Tibial nerve (tissue), 4 donors: ENCODE data around the gene BPIFB6. TPM values are rescaled to one million over a fixed set of nuclear protein-coding genes. Genes with fewer than 3 reads are reported as not detected.

ENCODE experiments used
- DNase-seq, 2 donors: peaks; one replicate each; pipeline ENCODE4 v3.0.0-alpha.2; 2019; ENCODE audit warnings: low spot score in 2 of 2
- H3K27ac ChIP-seq, 4 donors: fragments of 200-600 bp; sonication (generic) in 3 of 4; one replicate each; pipeline ENCODE4 v1.5.1; 2017 to 2019; ENCODE audit warnings: mild to moderate bottlenecking in 1 of 4
- H3K27me3 ChIP-seq, 2 donors: fragments of 200-600 bp; sonication (generic) in 1 of 2; one replicate each; pipeline versions ENCODE4 v1.5.1 to v1.6.0; 2017 to 2019
- H3K36me3 ChIP-seq, 3 donors: fragments of 200-600 bp; sonication (generic); one replicate each; pipeline ENCODE4 v1.5.1; 2018 to 2019
- H3K4me1 ChIP-seq, 4 donors: fragments of 200-600 bp; sonication (generic) in 3 of 4; one replicate each; pipeline ENCODE4 v1.5.1; 2017 to 2019
- H3K4me3 ChIP-seq, 4 donors: fragments of 200-600 bp; sonication (generic) in 3 of 4; one replicate each; pipeline ENCODE4 v1.5.1; 2017 to 2019; ENCODE audit warnings: mild to moderate bottlenecking in 1 of 4, moderate library complexity in 1 of 4
- H3K9me3 ChIP-seq, 4 donors: fragments of 200-600 bp; sonication (generic) in 3 of 4; one replicate each; pipeline ENCODE4 v1.5.1; 2017 to 2019
- EP300 ChIP-seq, 2 donors: sonication (generic); formaldehyde crosslinking; IDR thresholded peaks; one replicate each; pipeline ENCODE4 v1.6.1; 2017; ENCODE audit warnings: antibody characterized with exemption in 2 of 2, mild to moderate bottlenecking in 1 of 2
- POLR2A ChIP-seq, 2 donors: fragments of 450-650 bp; IDR thresholded peaks; one replicate each; pipeline ENCODE4 v1.6.1; 2017; ENCODE audit warnings: antibody characterized with exemption in 2 of 2, mild to moderate bottlenecking in 2 of 2, moderate library complexity in 2 of 2
- WGBS, 2 donors: methylation state at CpG; one replicate each; pipeline ENCODE4 v1.1.5; 2018; 5-methylcytosine and 5-hydroxymethylcytosine counted together
- total RNA-seq, 4 donors: library from RNA; depleted of rRNA; stranded (reverse); fragments of >200 nt; gene quantifications; one replicate each; pipeline ENCODE4 v1.1.0, GENCODE V29; 2016
- TF ChIP-seq, protein P1 (sequence below), 5 experiments: fragments of 200-600 bp in 3 of 5; fragments of 450-650 bp in 2 of 5; sonication (generic) in 3 of 5; IDR thresholded peaks; one replicate each; pipeline ENCODE4 v1.5.1; 2016 to 2019; ENCODE audit warnings: antibody characterized with exemption in 5 of 5, mild to moderate bottlenecking in 3 of 5, moderate library complexity in 2 of 5

Gene BPIFB6
- total RNA-seq, 4 donors from 2014 or later = not detected

DNA sequence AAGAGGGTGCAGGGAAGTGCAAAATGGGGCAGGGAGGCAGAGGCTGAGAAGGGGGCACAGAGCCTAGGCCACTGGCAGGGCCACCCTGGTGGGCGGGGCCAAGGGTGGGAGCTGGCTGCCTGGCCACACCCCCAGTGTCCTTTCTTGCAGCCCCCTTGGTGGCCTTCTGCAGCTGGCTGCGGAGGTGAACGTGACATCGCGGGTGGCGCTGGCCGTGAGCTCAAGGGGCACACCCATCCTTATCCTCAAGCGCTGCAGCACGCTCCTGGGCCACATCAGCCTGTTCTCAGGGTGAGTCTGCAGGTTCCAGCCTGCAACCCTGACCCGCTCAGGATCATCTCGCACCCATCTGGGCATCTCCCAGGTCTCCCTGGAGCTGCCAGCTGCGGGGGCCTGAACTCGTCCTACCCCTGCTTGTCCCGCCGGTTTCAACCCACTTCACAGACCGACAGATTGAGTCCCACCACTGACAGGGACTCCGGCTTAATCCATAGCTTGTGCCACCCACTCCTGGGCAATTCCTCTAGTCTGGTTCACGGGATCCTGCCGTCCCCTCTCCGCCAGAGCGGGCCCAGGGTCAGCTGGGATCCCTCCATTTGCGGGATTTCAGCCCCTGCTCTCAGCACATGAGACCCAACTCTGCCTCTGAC, 28.4 kb downstream of the BPIFB6 start:
- H3K9me3 ChIP-seq = no peaks in the 10 kb centered on the region
- no peak overlapping the region for H3K27ac ChIP-seq
- H3K4me1 ChIP-seq = peaks cover 0 to 10% (median 2%) of the 10 kb centered on the region in 4 donors
- no peak for TF ChIP-seq POLR2A (IDR thresholded peaks at IDR 0.05)
- no peak for TF ChIP-seq EP300 (IDR thresholded peaks at IDR 0.05)
- TF ChIP-seq, protein P1, sequence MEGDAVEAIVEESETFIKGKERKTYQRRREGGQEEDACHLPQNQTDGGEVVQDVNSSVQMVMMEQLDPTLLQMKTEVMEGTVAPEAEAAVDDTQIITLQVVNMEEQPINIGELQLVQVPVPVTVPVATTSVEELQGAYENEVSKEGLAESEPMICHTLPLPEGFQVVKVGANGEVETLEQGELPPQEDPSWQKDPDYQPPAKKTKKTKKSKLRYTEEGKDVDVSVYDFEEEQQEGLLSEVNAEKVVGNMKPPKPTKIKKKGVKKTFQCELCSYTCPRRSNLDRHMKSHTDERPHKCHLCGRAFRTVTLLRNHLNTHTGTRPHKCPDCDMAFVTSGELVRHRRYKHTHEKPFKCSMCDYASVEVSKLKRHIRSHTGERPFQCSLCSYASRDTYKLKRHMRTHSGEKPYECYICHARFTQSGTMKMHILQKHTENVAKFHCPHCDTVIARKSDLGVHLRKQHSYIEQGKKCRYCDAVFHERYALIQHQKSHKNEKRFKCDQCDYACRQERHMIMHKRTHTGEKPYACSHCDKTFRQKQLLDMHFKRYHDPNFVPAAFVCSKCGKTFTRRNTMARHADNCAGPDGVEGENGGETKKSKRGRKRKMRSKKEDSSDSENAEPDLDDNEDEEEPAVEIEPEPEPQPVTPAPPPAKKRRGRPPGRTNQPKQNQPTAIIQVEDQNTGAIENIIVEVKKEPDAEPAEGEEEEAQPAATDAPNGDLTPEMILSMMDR (IDR thresholded peaks at IDR 0.05) = no peak
- no peaks in the 10 kb centered on the region for H3K36me3 ChIP-seq
- no peaks in the 10 kb centered on the region for H3K27me3 ChIP-seq
- 90 to 91% methylated on average over 15 to 21 of the region's 22 CpGs for WGBS, 2 donors
- no peak overlapping the region for H3K4me3 ChIP-seq
- no peak for DNase-seq

DNA sequence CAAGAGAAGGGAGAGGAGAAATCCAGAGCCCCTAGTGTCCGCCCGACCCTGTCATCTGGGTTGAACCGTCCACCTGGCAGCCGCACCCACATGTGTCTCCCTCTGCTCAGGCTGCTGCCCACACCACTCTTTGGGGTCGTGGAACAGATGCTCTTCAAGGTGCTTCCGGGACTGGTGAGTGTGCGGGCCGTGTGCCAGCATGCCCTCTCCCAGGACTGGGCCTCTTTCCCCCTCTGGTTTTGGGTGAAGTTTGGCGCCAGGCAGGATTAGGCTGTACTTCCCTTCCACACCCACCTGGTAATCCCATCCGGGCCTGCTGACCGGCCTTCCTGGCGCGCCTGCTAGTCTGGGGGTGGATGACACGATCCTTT, 30.2 kb downstream of the BPIFB6 start:
- TF ChIP-seq POLR2A (IDR thresholded peaks at IDR 0.05) (no peak), EP300 (IDR thresholded peaks at IDR 0.05) (no peak)
- TF ChIP-seq, protein P1 (IDR thresholded peaks at IDR 0.05) = no peak
- DNase-seq = no peak

DNA sequence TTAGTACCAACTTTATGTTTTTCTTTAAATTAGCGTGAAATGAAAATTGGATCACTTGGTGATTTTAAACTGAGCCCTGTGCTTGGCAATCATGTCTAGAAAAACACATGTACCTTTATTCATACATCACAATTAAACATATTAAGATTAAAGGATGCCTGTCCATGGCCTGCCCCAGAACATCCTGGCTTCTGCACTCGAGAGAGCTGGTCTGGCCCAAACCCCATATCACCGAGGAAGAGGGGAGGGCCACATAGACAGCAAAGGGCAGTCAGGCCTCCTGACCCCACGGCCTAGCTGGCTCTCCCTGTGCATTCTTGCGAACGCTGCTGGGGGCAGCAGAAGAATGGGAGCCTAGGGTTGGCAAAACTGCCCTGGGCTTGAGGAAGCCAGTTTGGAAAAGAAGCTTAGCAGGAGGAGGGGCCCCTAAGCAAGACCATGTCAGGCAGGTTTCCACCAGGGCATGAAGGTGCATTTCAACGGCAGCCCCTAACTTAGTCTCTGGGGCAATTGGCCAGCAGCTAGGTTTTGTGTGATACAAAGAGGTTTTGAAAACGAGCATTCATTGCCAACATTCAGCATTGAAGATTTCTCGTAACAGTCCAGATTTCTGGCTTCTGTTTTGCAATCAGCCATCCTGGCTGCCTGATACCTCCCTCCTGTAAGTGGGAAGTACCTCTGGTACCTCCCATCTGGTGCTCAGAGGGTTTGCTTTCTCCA, 30.8 kb downstream of the BPIFB6 start:
- H3K4me3 ChIP-seq = no peak overlapping the region
- H3K27me3 ChIP-seq = no peaks in the 10 kb centered on the region
- WGBS, 2 donors = 21 to 27% methylated on average over 9 of the region's 9 CpGs
- TF ChIP-seq POLR2A (IDR thresholded peaks at IDR 0.05) (no peak), EP300 (IDR thresholded peaks at IDR 0.05) (no peak)
- TF ChIP-seq, protein P1 (IDR thresholded peaks at IDR 0.05) = no peak
- H3K4me1 ChIP-seq = peaks cover 0 to 10% (median 2%) of the 10 kb centered on the region in 4 donors
- H3K27ac ChIP-seq = no peak overlapping the region
- no peaks in the 10 kb centered on the region for H3K36me3 ChIP-seq
- DNase-seq = no peak
- no peaks in the 10 kb centered on the region for H3K9me3 ChIP-seq

More for the DNA sequence above, 30.2 kb downstream of the BPIFB6 start:
- no peaks in the 10 kb centered on the region for H3K36me3 ChIP-seq
- H3K4me1 ChIP-seq = peaks cover 0 to 10% (median 2%) of the 10 kb centered on the region in 4 donors
- no peak overlapping the region for H3K4me3 ChIP-seq
- H3K9me3 ChIP-seq = no peaks in the 10 kb centered on the region
- H3K27ac ChIP-seq = no peak overlapping the region
- H3K27me3 ChIP-seq = no peaks in the 10 kb centered on the region
- 69 to 81% methylated on average over 14 of the region's 14 CpGs for WGBS, 2 donors

DNA sequence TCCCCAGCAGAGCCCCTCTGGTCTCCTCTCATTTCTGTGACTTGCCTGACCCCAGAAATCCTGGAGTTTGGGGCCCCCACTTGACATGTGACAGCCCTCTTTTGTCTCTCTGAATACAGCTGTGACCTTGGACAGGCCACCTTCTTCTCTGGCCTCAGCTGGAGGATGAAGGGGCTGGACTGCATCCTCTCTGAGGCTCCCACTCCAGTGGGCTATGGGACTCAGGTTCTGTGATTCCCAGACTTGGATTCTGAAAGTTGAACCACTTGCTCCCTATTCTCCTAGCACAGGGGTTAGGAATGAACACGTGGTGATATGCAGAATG, 31.3 kb downstream of the BPIFB6 start:
- Histone ChIP-seq H3K27me3 (no peaks in the 10 kb centered on the region), H3K36me3 (no peaks in the 10 kb centered on the region), H3K4me3 (no peak overlapping the region), H3K27ac (no peak overlapping the region), H3K9me3 (no peaks in the 10 kb centered on the region), H3K4me1 (peaks cover 0 to 10% (median 2%) of the 10 kb centered on the region in 4 donors)
- DNase-seq = no peak
- TF ChIP-seq EP300 (IDR thresholded peaks at IDR 0.05) (no peak), POLR2A (IDR thresholded peaks at IDR 0.05) (no peak)
- TF ChIP-seq, protein P1 (IDR thresholded peaks at IDR 0.05) = no peak
- WGBS, 2 donors = 45% methylated on average over 1 of the region's 1 CpG; no CpG with 5 or more reads in 1 of the 2 donors

DNA sequence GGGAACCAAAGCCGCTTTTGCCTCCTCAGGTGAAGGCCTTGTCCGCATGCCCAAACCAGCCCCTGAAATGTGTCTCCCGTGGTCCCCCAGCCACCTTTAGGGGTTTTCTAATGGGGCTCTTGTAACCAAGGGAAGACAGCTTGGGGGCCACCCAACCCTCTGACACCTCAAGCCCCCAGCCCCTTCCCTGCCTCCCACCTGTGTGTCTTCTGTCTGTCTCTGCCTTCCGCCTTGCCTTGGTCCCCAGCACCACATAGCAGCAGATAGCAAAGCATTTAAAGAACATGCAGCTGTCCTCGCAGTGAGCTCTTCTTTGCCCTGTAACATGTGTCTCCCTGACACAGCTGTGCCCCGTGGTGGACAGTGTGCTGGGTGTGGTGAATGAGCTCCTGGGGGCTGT, 31.8 kb downstream of the BPIFB6 start:
- Histone ChIP-seq H3K9me3 (no peaks in the 10 kb centered on the region), H3K4me1 (peaks cover 0 to 10% (median 2%) of the 10 kb centered on the region in 4 donors), H3K27ac (no peak overlapping the region), H3K4me3 (no peak overlapping the region), H3K27me3 (no peaks in the 10 kb centered on the region), H3K36me3 (no peaks in the 10 kb centered on the region)
- 89 to 90% methylated on average over 6 of the region's 6 CpGs for WGBS, 2 donors
- TF ChIP-seq, protein P1 (IDR thresholded peaks at IDR 0.05) = no peak
- TF ChIP-seq POLR2A (IDR thresholded peaks at IDR 0.05) = no peak
- TF ChIP-seq EP300 (IDR thresholded peaks at IDR 0.05) = no peak
- DNase-seq = no peak
